GM12892 (cell line): ENCODE data around the gene CDKL2. TPM values are rescaled to one million over a fixed set of nuclear protein-coding genes. Genes with fewer than 3 reads are reported as not detected.
"Not testable (repeated sequence)": the region's sequence is repeated elsewhere in the genome, so short reads cannot be mapped to it uniquely, and the experiment has no call there.

ENCODE experiments used
- DNase-seq: peaks from one replicate; pipeline ENCODE4 v3.0.0; 2011; ENCODE audit not compliant: insufficient read length
- FAIRE-seq: peaks from 2 replicates; lab custom pipeline; 2011; peaks lifted over from hg19 to GRCh38; lab: Jason Lieb, UNC
- POLR2A ChIP-seq: IDR thresholded peaks from 2 replicates; pipeline ENCODE4 v1.6.1; 2011; ENCODE audit warnings: low read depth, low read length, control low read depth
- POLR2AphosphoS5 ChIP-seq: IDR thresholded peaks from 2 replicates; pipeline ENCODE4 v1.6.1; 2011; ENCODE audit warnings: low read depth, low read length, control low read depth
- TAF1 ChIP-seq: IDR thresholded peaks from 2 replicates; pipeline ENCODE4 v1.6.1; 2011; ENCODE audit warnings: low read depth, mild to moderate bottlenecking, control low read depth, low read length, borderline replicate concordance
- polyA plus RNA-seq: library from polyadenylated mRNA; unstranded; fragments of >200 nt; gene quantifications from one replicate; pipeline ENCODE4 v1.2.1, GENCODE V29; 2012; ENCODE audit warnings: missing spikeins, inconsistent platforms; ENCODE audit not compliant: missing spikeins

Gene CDKL2
- polyA plus RNA-seq: 0.08 TPM

- peak; percentile 85 for DNase-seq
- TF ChIP-seq POLR2AphosphoS5 (no peak), POLR2A (no peak), TAF1 (no peak)
- FAIRE-seq: peak; percentile 95
Observed at GRCh38 chr4:75630174-75630936, at the start of gene CDKL2. Gene CDKL2, minus strand, starts transcription at chr4:75630528. Its CDS starts 4,540 bp downstream, at chr4:75625988.

GRCh38 chr4:75678965-75679364 is 48.6 kb upstream of the CDKL2 start:
- FAIRE-seq (no peak), DNase-seq (no peak)
- no peak for TF ChIP-seq TAF1
- no peak for TF ChIP-seq POLR2A
- TF ChIP-seq POLR2AphosphoS5: no peak

- DNase-seq (no peak), FAIRE-seq (no peak)
- no peak for TF ChIP-seq POLR2AphosphoS5
- TF ChIP-seq TAF1: no peak
- no peak for TF ChIP-seq POLR2A
Observed at GRCh38 chr4:75678473-75678872, 48.1 kb upstream of the CDKL2 start.

GRCh38 chr4:75675004-75675531 is 44.7 kb upstream of the CDKL2 start:
- no peak for FAIRE-seq

GRCh38 chr4:75673959-75674328 is 43.6 kb upstream of the CDKL2 start:
- FAIRE-seq (no peak), DNase-seq (no peak)
- no peak for TF ChIP-seq POLR2AphosphoS5
- TF ChIP-seq TAF1: no peak
- TF ChIP-seq POLR2A: no peak

More at GRCh38 chr4:75675004-75675531, 44.7 kb upstream of the CDKL2 start:
- TF ChIP-seq TAF1: no peak
- no peak for TF ChIP-seq POLR2AphosphoS5
- no peak for TF ChIP-seq POLR2A
- DNase-seq: no peak

- FAIRE-seq (peak; percentile 99), DNase-seq (peak; percentile 88)
- TF ChIP-seq POLR2A: peak; percentile 88
- peak; percentile 71 for TF ChIP-seq TAF1
- TF ChIP-seq POLR2AphosphoS5: peak; percentile 90; the same call in 1 of the 2 replicates
Observed at GRCh38 chr4:75673027-75673958, 43.0 kb upstream of the CDKL2 start, which contains the start of gene G3BP2. Gene G3BP2, minus strand, starts transcription at chr4:75673411. Its CDS starts 11,386 bp downstream, at chr4:75662025.

GRCh38 chr4:75672461-75673026 is 42.2 kb upstream of the CDKL2 start:
- TF ChIP-seq POLR2A (no peak), POLR2AphosphoS5 (peak; percentile 61), TAF1 (0 out of 2 replicates have a peak, but pooled peaks have one; percentile 37)
- FAIRE-seq: peak; percentile 85
- DNase-seq: peak; percentile 45

- FAIRE-seq (peak; percentile 24), DNase-seq (no peak)
- TF ChIP-seq TAF1 (no peak), POLR2AphosphoS5 (no peak), POLR2A (no peak)
Observed at GRCh38 chr4:75671802-75672421, 41.6 kb upstream of the CDKL2 start.

GRCh38 chr4:75668596-75668995 is 38.3 kb upstream of the CDKL2 start:
- FAIRE-seq (peak; percentile 5), DNase-seq (no peak)
- no peak for TF ChIP-seq TAF1
- TF ChIP-seq POLR2A: no peak
- TF ChIP-seq POLR2AphosphoS5: no peak

GRCh38 chr4:75667636-75668035 is 37.3 kb upstream of the CDKL2 start:
- not testable (repeated sequence) for DNase-seq, FAIRE-seq

GRCh38 chr4:75666299-75666698 is 36.0 kb upstream of the CDKL2 start:
- FAIRE-seq (no peak), DNase-seq (no peak)
- TF ChIP-seq POLR2A (no peak), TAF1 (no peak), POLR2AphosphoS5 (no peak)

GRCh38 chr4:75664604-75665003 is 34.3 kb upstream of the CDKL2 start:
- not testable (repeated sequence) for FAIRE-seq, DNase-seq
